ENCODE results near the gene KLHL29. TPM values are rescaled to one million over a fixed set of nuclear protein-coding genes. Genes with fewer than 3 reads are reported as not detected.

The KLHL29 gene
- total RNA-seq, 1 donor from 2014 or later = 5.0 TPM

GRCh38 chr2:23659328-23659727, 274.3 kb downstream of the KLHL29 start:
- DNase-seq (ENCODE audit: low read depth) (no peak), FAIRE-seq (no peak)
- Histone ChIP-seq H3K36me3 (ENCODE audit: control insufficient read depth, insufficient read depth, low read length) (no peaks in the 10 kb centered on the region), H3K4me3 (ENCODE audit: low read depth, low read length) (no peak overlapping the region), H3K27me3 (ENCODE audit: control insufficient read depth, insufficient read depth, low read length) (no peaks in the 10 kb centered on the region)
- TF ChIP-seq CTCF (IDR thresholded peaks at IDR 0.05; ENCODE audit: insufficient read depth, low read length, severe bottlenecking) = no peak

GRCh38 chr2:23659773-23660172, 274.8 kb downstream of the KLHL29 start:
- DNase-seq (ENCODE audit: low read depth) (no peak), FAIRE-seq (no peak)
- Histone ChIP-seq H3K27me3 (ENCODE audit: control insufficient read depth, insufficient read depth, low read length) (no peaks in the 10 kb centered on the region), H3K4me3 (ENCODE audit: low read depth, low read length) (no peak overlapping the region), H3K36me3 (ENCODE audit: control insufficient read depth, insufficient read depth, low read length) (no peaks in the 10 kb centered on the region)
- no peak for TF ChIP-seq CTCF (IDR thresholded peaks at IDR 0.05; ENCODE audit: insufficient read depth, low read length, severe bottlenecking)

GRCh38 chr2:23660237-23660636, 275.3 kb downstream of the KLHL29 start:
- TF ChIP-seq CTCF (IDR thresholded peaks at IDR 0.05; ENCODE audit: insufficient read depth, low read length, severe bottlenecking) = no peak
- Histone ChIP-seq H3K4me3 (ENCODE audit: low read depth, low read length) (no peak overlapping the region), H3K27me3 (ENCODE audit: control insufficient read depth, insufficient read depth, low read length) (no peaks in the 10 kb centered on the region), H3K36me3 (ENCODE audit: control insufficient read depth, insufficient read depth, low read length) (no peaks in the 10 kb centered on the region)
- no peak for FAIRE-seq
- no peak for DNase-seq (ENCODE audit: low read depth)

GRCh38 chr2:23661276-23662050, 276.5 kb downstream of the KLHL29 start:
- no peak for DNase-seq (ENCODE audit: low read depth)
- no peak for TF ChIP-seq CTCF (IDR thresholded peaks at IDR 0.05; ENCODE audit: insufficient read depth, low read length, severe bottlenecking)
- H3K36me3 ChIP-seq (ENCODE audit: control insufficient read depth, insufficient read depth, low read length) = no peaks in the 10 kb centered on the region
- no peak overlapping the region for H3K4me3 ChIP-seq (ENCODE audit: low read depth, low read length)
- no peak for FAIRE-seq
- no peaks in the 10 kb centered on the region for H3K27me3 ChIP-seq (ENCODE audit: control insufficient read depth, insufficient read depth, low read length)

GRCh38 chr2:23662466-23662865, 277.5 kb downstream of the KLHL29 start:
- no peak for FAIRE-seq
- Histone ChIP-seq H3K36me3 (ENCODE audit: control insufficient read depth, insufficient read depth, low read length) (no peaks in the 10 kb centered on the region), H3K4me3 (ENCODE audit: low read depth, low read length) (no peak overlapping the region), H3K27me3 (ENCODE audit: control insufficient read depth, insufficient read depth, low read length) (no peaks in the 10 kb centered on the region)
- no peak for DNase-seq (ENCODE audit: low read depth)
- TF ChIP-seq CTCF (IDR thresholded peaks at IDR 0.05; ENCODE audit: insufficient read depth, low read length, severe bottlenecking) = no peak
